Activated naive CD8-positive, alpha-beta T cell (primary cell): ENCODE data around the gene STING1.
A peak's percentile ranks its signal among the peaks of the same experiment; 100 is the strongest.
"Not testable (repeated sequence)": the region's sequence is repeated elsewhere in the genome, so short reads cannot be mapped to it uniquely, and the experiment has no call there.

ENCODE experiments used
- H3K27ac Mint-ChIP-seq: one replicate; pipeline ENCODE4 v1.8.0; 2021; ENCODE audit warnings: mixed read lengths
- H3K27me3 Mint-ChIP-seq: one replicate; pipeline ENCODE4 v1.8.0; 2021; ENCODE audit warnings: mixed read lengths
- H3K36me3 Mint-ChIP-seq: one replicate; pipeline ENCODE4 v1.8.0; 2021; ENCODE audit warnings: mixed read lengths
- H3K4me1 Mint-ChIP-seq: one replicate; pipeline ENCODE4 v1.8.0; 2021; ENCODE audit warnings: low read depth, mixed read lengths
- H3K4me3 Mint-ChIP-seq: one replicate; pipeline ENCODE4 v1.8.0; 2021; ENCODE audit warnings: mild to moderate bottlenecking, mixed read lengths
- H3K9me3 Mint-ChIP-seq: one replicate; pipeline ENCODE4 v1.8.0; 2021; ENCODE audit warnings: low read depth, mixed read lengths

STING1 gene

DNA sequence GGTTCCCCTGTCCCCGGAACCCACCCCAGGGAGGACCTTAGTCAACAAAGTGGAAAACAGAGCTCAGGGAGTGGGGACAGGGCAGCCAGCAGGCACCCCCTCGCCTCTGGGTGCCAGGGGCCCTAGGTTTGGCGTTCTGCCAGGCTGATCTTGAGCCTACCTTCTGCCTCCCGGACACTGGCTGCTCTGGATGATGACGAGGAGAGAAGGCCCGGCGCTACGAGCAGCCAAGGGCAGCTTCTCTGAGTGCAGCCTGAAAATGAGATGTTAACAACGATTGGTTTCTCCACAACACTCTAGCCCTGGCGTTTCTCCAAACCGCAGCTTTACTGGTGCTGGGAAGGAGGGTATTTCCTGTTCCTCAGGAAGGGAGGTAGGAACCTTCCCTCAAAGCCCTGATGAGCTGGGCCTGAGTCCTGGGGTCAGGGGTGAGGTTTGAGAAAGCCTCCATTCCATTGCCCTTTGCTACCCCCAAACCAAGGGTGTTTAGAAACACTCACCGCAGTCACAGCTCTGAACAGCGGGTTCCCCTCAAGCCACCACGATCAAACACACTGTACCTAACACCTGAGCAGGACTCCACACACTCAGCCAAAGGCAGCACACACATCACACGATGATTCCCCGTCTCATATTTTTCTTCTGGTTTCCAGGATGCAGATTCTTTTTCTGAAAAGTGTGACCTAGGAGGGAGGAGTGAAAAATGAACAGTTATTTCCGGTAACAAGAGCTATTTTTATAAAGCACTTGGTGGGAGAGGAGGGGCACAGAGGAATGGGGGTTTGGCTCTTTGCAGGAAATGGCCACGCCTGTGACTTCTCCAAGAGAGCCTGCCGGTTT, at the start of gene STING1:
TSS of gene STING1 (minus strand) at position 709 of the 840 bp plus-strand sequence. CDS start 1,054 bp downstream, outside the sequence.
- Mint-ChIP-seq H3K4me1 (peaks cover 39% of the 10 kb centered on the region), H3K4me3 (peak within 1 kb of the TSS; percentile 90), H3K36me3 (no peaks in the 10 kb centered on the region), H3K27me3 (no peaks in the 10 kb centered on the region), H3K9me3 (no peaks in the 10 kb centered on the region), H3K27ac (peak within 1 kb of the TSS; percentile 96)

DNA sequence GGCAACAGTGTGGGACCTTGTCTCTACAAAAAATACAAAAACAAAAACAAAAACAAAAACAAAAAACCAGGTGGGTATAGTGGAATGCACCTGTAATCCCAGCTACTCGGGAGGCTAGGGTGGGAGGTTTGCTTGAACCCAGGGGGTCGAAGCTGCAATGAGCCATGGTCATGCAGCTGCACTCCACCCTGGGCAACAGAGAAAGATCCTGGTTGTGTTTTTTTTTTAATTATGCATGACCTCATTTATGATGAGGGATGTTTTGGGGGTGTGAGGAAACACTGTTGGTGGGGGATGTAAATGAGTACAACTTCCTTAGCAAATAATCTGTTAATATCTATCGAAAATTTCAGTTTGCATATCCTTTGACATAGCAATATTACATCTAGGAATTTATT, 49.2 kb upstream of the STING1 start:
- Mint-ChIP-seq H3K4me1 (no peaks in the 10 kb centered on the region), H3K27ac (no peak overlapping the region), H3K9me3 (no peaks in the 10 kb centered on the region)

DNA sequence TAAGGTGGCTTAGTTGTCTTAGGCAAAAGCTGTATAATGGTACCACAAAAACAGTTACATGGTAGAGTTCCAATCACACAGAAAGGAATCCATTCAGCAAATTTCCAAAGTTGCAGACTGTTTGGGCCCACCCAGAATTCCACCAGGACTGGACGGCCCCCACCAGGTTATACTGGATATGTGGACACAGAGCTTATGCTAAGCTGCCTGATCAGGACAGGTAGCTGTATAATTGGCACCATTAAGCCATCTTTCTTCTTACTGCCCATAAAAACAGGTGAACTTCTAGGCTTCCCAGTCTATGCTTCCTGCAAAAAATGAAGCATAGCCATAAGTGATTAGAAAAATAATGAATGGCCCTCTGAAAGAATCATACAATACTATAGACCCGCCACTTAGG, 47.5 kb upstream of the STING1 start:
- not testable (repeated sequence) for H3K4me1 Mint-ChIP-seq, H3K36me3 Mint-ChIP-seq, H3K27me3 Mint-ChIP-seq, H3K4me3 Mint-ChIP-seq, H3K27ac Mint-ChIP-seq, H3K9me3 Mint-ChIP-seq

More for the DNA sequence above, 49.2 kb upstream of the STING1 start:
- H3K36me3 Mint-ChIP-seq, result peaks cover 2% of the 10 kb centered on the region
- no peaks in the 10 kb centered on the region for H3K27me3 Mint-ChIP-seq
- H3K4me3 Mint-ChIP-seq, result no peak overlapping the region

DNA sequence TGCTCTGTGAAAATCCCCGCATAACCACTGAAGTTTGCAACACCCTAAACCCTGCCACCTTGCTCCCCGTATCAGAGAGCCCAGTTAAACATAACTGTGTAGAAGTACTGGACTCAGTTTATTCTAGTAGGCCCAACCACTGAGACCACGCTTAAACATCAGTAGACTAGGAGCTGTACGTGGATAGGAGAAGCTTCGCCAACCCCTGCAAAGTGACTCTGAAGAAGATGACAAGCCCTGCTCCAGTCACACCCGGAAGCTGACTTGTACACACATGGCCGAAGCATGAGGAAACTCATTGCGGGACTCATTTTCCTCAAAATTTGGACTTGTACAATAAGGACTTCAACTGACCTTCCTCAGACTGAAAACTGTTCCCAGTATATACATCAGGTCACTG, 46.1 kb upstream of the STING1 start:
- not testable (repeated sequence) for H3K27ac Mint-ChIP-seq, H3K9me3 Mint-ChIP-seq

DNA sequence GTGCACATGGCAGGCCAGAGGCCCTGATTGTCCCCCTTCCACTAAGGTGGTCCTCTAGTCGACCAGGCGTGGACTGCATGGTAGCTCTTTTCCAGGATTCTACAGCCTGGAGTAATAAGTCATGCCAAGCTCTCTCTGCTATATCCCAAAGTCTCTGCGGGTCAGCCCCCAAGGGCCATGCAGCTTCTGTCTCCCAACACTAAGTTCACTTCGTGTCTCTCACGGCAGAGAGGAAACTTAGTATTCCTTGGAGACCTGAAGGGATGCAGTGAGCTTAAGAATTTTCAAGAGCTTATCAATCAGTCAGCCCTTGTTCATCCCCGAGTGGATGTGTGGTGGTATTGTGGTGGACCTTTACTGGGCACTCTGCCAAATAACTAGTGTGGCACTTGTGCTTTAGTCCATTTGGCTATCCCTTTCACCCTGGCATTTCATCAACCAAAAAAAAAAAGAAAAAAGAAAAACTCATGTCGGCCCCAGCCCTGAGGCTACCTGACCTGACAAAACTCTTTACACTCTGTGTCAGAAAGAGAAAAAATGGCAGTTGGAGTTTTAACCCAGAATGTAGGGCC, 45.4 kb upstream of the STING1 start:
- H3K27me3 Mint-ChIP-seq, H3K4me3 Mint-ChIP-seq, H3K36me3 Mint-ChIP-seq, H3K27ac Mint-ChIP-seq, H3K4me1 Mint-ChIP-seq, H3K9me3 Mint-ChIP-seq: not testable (repeated sequence)

More for the DNA sequence above, 46.1 kb upstream of the STING1 start:
- not testable (repeated sequence) for H3K4me1 Mint-ChIP-seq, H3K27me3 Mint-ChIP-seq, H3K36me3 Mint-ChIP-seq, H3K4me3 Mint-ChIP-seq

DNA sequence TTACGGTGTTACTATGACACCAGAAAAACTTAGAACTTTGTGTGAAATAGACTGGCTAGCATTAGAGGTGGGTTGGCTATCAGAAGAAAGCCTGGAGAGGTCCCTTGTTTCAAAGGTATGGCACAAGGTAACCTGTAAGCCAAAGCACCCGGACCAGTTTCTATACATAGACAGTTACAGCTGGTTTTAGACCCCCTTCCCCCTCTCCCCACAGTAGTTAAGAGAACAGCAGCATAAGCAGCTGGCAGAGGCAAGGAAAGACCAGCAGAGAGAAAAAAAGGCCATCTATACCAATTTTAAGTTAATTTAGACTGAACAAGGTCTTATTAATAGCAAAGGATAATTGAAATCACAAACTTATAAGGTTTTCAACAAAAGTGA, 44.5 kb upstream of the STING1 start:
- not testable (repeated sequence) for H3K4me3 Mint-ChIP-seq

DNA sequence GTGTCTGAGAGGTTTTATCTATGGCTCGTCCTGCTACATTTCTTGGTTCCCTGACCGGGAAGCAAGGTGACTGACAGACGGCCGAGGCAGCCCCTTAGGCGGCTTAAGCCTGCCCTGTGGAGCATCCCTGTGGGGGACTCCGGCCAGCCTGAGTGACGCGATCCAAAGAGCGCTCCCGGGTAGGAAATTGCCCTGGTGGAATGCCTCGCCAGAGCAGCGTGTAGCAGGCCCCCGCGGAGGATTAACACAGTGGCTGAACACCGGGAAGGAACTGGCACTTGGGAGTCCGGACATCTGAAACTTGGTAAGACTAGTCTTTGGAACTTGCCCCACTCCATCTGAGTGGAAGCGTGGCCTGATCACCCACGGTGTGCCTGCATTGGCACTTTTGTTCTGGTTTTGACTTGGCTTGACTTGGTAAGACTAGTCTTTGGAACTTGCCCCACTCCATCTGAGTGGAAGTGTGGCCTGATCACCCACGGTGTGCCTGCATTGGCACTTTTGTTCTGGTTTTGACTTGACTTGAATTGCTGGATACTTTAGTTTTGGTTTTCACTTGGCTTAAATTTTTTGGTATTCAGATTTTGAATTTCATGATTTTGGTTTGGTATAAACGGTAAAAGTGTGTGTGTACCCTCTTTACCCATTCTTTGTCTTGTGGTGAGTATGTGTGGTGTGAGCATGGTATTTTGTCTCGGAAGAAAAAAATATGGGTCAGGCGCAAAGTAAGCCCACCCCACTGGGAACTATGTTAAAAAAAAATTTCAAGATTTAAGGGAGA, 43.9 kb upstream of the STING1 start:
- H3K4me1 Mint-ChIP-seq, H3K36me3 Mint-ChIP-seq, H3K4me3 Mint-ChIP-seq, H3K27ac Mint-ChIP-seq, H3K27me3 Mint-ChIP-seq, H3K9me3 Mint-ChIP-seq: not testable (repeated sequence)

More for the DNA sequence above, 44.5 kb upstream of the STING1 start:
- not testable (repeated sequence) for H3K9me3 Mint-ChIP-seq, H3K36me3 Mint-ChIP-seq, H3K27ac Mint-ChIP-seq, H3K4me1 Mint-ChIP-seq, H3K27me3 Mint-ChIP-seq

DNA sequence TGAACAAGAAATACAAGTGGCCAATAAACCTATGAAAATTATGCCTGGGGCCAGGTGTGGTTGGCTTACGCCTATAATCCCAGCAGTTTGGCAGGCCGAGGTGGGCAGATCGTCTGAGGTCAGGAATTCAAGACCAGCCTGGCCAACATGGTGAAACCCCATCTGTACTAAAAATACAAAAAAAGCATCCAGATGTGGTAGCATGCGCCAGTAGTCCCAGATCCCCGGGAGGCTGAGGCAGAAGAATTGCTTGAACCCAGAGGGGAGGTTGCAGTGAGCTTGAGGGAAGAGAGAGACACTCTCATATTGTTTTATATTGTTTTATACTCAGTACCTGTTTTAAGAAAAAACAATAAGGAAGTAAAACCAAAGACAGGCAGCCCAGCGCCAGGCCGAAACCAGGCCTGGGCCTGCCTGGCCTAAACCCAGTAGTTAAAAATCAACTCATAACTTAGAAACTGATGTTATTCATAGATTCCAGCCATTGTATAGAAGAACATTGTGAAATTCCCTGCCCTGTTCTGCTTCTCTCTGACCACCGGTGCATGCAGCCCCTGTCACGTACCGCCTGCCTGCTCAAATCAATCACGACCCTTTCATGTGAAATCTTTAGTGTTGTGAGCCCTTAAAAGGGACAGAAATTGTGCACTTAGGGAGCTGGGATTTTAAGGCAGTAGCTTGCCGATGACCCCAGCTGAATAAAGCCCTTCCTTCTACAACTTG, 43.2 kb upstream of the STING1 start:
- H3K36me3 Mint-ChIP-seq, H3K27me3 Mint-ChIP-seq, H3K4me1 Mint-ChIP-seq, H3K9me3 Mint-ChIP-seq, H3K4me3 Mint-ChIP-seq, H3K27ac Mint-ChIP-seq: not testable (repeated sequence)

DNA sequence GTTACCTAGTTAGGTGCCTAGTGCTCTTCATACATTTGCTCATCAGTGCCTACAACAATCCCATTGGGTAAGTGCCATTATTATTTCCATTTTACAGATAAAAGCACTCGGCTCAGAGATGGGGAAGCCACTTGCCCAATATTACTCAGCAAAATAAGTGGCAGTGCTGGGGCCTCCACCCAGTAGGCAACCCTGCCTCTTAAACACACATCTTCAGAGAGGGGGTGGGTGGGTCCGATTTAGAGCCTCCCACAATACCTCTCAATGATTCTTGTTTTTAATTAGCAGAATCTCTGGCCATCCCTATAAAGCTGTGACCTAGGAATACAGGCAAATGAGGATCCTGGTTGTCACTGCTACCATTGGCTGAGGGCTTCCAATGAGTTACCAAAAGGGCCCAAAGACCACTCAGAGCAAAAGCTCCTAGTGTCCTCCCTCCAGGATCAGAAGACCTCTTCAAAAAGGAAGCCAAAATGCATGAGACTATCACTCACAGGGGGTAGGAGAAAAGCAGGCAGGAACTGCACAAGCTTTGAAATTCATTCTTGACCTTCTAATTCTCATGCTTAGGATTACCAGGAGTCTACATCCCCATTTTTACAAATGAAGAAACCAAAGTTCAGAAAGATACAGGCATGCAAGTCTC, 42.5 kb upstream of the STING1 start:
- Mint-ChIP-seq H3K27me3 (no peaks in the 10 kb centered on the region), H3K4me1 (no peaks in the 10 kb centered on the region), H3K36me3 (no peaks in the 10 kb centered on the region), H3K27ac (no peak overlapping the region), H3K4me3 (no peak overlapping the region), H3K9me3 (no peaks in the 10 kb centered on the region)

DNA sequence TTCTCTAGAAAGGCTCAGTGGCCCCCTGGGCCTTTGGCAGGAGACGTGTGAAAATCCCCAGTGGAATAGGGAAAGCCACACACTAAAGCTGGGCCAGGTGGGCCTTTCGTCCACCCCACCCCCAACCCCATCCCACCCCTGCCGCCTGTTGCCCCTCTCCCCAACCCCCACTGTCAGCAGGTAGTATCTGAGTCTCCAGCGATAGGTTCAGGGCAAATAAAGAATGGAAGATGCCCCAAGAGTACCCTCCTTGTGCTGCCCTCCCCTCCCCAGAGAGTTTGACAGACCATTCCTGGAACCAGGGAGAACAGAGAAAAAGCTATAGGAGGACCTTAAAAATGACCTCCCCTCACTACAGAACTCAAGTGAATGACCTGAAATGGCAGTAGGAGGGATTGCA, 41.9 kb upstream of the STING1 start:
- no peak overlapping the region for H3K27ac Mint-ChIP-seq
- no peaks in the 10 kb centered on the region for H3K4me1 Mint-ChIP-seq
- no peaks in the 10 kb centered on the region for H3K9me3 Mint-ChIP-seq
- no peaks in the 10 kb centered on the region for H3K27me3 Mint-ChIP-seq
- H3K4me3 Mint-ChIP-seq, result no peak overlapping the region
- H3K36me3 Mint-ChIP-seq, result no peaks in the 10 kb centered on the region

DNA sequence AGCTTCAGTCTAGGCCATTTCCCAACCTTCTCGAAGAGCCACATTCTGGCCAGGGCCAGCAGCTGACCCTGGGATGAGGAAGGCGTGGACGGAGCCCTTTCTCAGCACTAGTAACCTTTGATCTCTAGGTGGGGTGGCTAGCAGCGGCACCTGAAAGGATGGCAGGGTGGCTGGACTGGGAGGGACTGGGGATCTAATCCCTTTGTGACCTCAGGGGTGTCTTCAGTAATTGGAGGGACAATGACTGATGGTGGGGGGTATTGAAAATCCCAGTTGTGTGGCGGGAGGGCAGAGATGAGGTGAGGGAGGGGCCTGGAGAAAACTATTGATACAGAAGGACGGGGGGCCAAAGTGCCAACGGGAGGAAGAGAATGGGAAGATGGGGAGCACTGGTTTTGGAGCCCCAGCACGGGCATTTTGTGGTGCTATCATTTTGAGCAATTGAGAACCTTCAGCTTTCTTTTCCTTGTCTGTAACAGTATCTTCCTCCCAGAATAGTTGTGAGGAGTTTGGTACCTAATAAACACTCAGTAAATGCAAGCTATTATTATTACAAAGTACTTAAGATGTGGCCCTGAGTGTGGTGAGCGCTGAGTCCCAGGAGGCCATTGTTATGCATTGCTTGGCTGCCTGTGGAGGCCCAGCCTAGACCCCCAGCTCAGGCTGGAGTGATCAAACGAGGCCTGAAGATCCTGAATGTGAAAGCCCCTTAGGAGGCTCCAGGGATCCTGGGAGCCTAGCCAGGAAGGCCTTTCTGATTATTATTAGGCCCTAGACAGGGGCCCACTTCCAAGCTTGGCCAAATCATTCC, 41.3 kb upstream of the STING1 start:
- no peak overlapping the region for H3K4me3 Mint-ChIP-seq
- no peak overlapping the region for H3K27ac Mint-ChIP-seq
- no peaks in the 10 kb centered on the region for H3K27me3 Mint-ChIP-seq
- H3K36me3 Mint-ChIP-seq, result peaks cover 2% of the 10 kb centered on the region
- H3K4me1 Mint-ChIP-seq, result peaks cover 3% of the 10 kb centered on the region
- H3K9me3 Mint-ChIP-seq, result no peaks in the 10 kb centered on the region

DNA sequence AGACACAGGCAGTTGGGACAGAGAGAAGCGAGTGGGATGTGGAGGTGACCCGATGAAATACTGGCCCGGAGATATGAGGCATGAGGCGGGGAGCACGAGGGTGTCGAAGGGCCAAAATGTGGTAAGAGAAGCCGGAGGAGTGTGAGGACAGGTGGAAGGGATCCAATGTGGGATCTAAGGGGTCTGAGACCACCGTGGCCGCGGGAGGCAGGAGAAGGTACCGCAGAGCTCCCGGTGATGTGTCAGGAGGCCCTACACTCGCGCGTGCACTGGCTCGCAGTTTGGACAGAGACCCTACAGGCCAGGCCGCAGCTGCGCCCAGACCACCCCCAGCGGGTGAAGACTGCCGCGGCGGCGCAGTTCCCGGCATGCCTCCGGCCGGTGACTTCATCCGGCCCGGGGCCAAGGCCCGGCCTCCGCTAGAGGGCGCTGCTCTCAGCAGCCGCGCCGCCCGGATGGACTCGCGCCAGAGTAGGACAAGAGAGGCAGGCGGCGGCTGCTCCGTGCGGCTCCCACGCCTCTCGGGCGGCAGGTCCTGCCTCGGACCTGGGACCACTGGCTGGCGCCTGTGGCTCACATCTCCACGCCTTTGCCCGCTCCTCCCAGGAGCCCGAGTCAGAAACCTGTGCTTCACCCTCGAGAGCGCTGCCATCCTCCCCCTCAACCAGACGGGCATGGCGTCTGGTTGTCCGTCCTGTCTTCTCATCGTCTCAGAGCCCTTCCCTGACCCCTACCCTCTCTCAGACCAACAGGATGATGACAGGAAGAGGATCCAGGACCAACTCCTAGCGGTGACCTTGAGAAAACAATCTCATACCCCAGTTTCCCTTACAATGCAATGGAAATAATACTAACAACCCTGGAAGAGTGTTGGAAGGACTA, 35.4 kb upstream of the STING1 start:
- H3K4me3 Mint-ChIP-seq, result peak overlapping the region; percentile 92
- H3K9me3 Mint-ChIP-seq, result no peaks in the 10 kb centered on the region
- peaks cover 21% of the 10 kb centered on the region for H3K4me1 Mint-ChIP-seq
- peaks cover 3% of the 10 kb centered on the region for H3K36me3 Mint-ChIP-seq
- no peaks in the 10 kb centered on the region for H3K27me3 Mint-ChIP-seq
- peak overlapping the region; percentile 97 for H3K27ac Mint-ChIP-seq

DNA sequence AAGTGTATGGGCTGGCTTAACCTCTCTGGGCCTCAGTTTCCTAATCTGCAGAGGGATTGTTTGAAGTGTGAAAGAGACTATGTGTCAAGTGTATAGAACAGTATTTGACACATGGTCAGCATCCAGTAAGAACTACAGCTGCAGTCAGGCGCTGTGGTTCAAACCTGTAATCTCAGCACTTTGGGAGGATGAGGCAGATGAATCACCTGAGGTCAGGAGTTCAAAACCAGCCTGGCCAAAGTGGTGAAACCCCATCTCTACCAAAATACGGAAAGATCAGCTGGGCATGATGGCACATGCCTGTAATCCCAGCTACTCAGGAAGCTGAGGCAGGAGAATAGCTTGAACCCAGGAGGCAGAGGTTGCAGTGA, 31.9 kb upstream of the STING1 start:
- Mint-ChIP-seq H3K36me3 (peaks cover 3% of the 10 kb centered on the region), H3K27me3 (no peaks in the 10 kb centered on the region), H3K4me1 (peaks cover 50% of the 10 kb centered on the region), H3K27ac (no peak overlapping the region), H3K9me3 (no peaks in the 10 kb centered on the region), H3K4me3 (no peak overlapping the region)
